HG03039 (cell line): ENCODE data around the gene SLC16A2.
"Not testable (repeated sequence)": the region's sequence is repeated elsewhere in the genome, so short reads cannot be mapped to it uniquely, and the experiment has no call there.

Experiments
- ATAC-seq: cut with Tn5 transposase; IDR thresholded peaks from one replicate; pipeline ENCODE4 v1.9.1; 2021; ENCODE audit warnings: mild to moderate bottlenecking, moderate library complexity; ENCODE audit not compliant: unreplicated experiment

The SLC16A2 gene

GRCh38 chrX:74445099-74445498, 23.8 kb downstream of the SLC16A2 start:
- no peak for ATAC-seq

DNA sequence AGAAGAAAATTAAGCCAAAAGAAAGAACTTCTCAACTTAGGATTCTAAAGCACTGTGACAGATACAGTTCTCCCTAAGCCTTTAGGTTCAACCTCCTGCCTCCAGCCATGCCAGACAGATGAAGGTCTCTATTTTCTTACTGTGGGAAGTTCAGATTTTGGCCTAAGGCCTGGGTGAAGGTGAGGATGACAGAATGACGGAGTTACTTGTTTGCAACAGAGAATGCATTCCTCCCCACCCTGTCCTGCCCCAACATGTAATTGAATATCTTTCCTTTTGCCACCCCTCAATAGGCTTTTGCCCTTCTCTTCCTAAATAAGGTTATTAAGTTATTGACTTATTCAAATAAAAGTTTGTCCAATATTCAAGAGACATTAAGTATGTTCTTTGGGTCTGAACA, 25.6 kb downstream of the SLC16A2 start:
- ATAC-seq: no peak

DNA sequence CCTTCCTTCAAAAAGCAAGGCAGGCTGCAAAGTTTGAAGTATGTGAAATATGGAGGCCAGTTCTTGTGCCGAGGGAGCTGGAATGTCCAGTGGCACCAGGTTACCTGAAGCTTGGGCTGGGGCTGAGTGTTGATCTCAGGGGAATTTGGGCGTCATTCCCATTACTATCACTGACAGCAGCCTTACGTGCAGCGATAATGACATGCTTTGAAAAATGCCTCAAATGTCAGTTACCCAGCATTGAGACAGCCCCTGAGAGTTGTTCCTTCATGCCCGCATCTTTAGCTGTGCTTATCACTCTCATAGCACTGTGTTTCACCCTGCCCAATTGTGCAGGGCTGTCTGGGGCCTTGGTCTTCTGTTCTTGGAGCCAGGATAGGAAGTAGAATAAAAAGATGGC, 27.4 kb downstream of the SLC16A2 start:
- no peak for ATAC-seq

DNA sequence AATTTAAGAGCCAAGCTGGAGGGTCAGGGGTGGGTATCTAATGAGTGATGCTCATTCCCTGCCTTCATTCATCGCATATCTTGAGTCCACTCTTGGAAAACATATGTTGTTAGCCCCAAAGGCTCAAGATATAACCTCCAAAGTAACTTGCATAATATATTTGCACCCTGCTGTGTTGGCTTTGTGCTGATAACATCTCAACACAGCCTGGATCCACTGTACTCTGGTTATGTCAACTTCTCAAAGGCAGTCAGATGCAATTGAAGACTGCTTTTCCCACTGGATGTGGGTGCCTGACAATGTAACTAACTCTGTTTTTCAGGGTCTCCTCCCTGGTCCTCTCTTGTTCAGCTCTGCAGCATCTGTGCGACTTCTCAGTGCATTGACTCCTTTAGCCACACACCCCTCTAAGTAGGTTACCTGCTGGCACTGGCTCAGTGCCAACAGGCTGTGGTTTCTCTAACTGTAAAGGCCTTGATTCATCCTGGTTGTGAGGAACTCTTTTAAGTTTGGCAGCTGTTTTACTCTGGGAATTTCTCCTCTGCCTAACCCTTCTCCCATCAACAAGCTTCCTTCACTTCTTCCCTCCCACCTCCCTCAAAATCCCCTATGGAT, 28.1 kb downstream of the SLC16A2 start:
- no peak for ATAC-seq

- no peak for ATAC-seq
Observed at GRCh38 chrX:74449937-74450330, 28.6 kb downstream of the SLC16A2 start.

- no peak for ATAC-seq
Observed at GRCh38 chrX:74450803-74451449, 29.6 kb downstream of the SLC16A2 start.

DNA sequence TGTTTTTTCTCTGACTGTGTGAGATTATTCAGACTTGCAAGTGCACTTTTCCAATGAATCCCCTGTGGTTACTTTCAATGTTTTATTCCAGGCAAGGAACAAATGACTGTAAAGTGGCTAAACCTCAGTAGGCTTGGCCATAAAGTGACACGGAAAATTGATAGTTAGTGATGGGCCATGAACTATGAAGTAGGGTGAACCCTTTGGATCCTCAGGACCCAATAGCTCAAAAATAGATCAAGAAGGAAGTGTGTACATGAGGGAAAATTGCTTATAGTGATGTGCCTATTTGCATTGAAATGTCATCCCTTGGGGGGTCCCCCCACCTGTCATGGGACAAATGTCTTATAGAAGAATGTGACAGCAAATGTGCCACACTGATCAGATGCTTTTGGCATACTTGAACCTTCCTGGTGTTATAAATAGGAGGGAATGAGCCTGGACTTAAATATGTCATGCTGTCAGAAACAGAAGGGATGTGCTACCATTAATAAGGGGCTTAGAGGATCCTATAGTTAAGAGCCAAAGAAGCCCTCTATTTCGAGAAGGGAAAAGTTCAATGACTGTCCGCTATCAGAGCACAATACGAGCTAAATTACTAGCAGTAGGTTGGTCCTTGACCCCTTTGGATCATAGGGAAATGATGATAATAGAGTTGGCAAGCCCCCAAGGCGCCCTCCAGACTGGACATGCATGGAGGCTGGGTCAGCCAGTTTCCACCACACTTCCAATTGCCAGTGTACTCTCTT, 30.3 kb downstream of the SLC16A2 start:
- no peak for ATAC-seq

DNA sequence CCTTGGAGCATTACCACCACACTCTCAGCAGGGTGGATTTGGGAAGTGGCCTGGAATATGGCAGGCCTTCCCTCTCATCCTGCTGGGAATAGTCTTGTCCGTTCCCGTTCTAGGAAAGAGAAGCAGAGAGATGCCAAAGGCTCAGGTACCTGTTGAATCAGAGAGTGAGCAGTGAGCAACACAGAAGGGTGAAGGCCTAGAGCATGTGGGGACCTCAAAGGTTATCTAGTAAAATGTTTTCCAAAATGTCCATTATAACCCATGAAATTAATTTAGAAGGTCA, 30.8 kb downstream of the SLC16A2 start:
- no peak for ATAC-seq

DNA sequence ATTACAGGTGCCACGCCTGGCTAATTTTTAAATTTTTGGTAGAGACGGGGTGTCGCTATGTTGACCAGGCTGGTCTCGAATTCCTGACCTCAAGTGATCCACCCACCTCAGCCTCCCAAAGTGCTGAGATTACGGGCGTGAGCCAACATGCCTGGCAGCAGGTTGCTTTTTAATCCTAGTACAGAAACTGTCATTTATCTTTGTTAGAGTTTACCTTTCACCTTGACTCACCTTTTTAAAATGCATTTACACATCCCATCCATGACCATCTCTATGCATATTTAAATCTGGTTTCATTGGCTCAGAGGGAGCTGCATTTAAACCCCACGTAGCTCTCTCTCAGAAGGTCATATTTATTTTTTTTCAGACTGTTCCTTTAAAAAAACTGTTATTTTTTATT, 31.9 kb downstream of the SLC16A2 start:
- no peak for ATAC-seq

GRCh38 chrX:74454233-74454632, 32.9 kb downstream of the SLC16A2 start:
- ATAC-seq: not testable (repeated sequence)

DNA sequence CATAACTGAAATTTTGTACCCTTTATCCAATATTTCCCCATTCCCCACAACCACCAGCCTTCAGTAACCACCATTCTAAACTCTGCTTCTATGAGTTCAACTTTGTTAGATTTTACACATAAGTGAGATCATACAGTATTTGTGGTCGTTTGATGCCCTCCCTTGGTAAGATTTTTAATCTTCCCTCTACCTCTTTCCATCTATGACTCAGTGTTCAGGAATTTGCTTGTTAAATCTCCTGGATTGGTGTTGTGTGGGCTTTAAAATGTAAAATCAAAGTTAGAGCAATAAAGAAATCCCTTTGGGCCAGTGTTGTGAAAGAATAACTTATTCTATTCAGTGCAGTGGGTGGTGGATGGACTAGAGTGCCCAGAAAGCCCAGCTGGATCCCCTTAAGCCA, 37.4 kb downstream of the SLC16A2 start:
- ATAC-seq: no peak

DNA sequence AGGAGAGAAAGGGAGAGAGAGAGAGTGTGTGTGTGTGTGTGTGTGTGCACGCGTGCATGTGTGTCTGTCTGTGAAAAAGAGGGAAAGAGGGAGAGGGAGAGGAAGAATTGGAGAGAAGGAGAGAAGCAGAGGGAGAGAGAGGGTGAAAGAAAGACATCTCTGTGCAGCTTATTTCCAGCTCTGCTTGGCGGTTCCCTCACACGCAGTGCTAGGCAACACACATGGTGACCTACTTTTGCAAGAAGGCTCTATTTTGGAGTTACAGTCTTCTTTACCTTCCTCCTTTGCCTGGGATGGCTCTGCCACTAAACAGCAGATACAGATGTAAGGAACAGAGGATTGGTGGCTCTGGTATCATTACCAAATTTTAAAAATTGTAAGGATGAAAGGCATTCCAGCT, 40.1 kb downstream of the SLC16A2 start:
- ATAC-seq: no peak

DNA sequence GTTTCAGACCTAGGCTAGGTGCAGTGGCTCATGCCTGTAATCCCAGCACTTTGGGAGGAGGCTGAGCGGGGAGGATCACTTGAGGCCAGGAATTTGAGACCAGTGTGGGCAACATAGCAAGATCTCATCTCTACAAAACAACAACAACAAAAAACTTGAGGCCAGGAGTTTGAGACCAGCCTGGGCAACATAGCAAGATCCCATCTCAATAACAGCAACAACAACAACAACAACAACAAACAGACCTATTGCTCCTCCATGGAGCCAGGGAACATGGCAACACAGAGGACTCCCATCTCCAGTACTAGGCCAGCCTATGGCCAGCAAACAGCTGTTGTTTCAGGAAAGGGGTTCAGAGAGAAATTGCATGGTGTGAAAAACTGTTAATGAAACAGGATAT, 43.4 kb downstream of the SLC16A2 start:
- no peak for ATAC-seq

DNA sequence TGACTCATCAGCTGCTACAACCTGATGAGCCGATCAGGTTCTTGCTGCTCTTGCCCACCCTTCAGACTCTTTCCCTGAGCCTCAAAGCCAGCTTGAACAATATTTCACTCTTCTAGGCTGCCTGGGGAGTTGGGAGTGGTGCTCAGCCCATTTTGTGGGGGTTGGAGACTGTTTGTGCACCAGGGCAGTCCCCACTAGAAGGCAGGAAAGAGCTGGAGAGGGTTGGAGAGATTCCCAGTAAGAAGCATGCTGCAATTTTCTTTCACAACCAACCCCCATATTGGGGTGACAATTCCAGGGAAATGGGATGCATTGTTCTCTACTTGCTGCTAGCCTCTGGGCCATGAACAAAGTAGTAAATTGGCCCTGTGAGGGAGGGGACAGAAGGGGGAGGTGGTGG, 44.1 kb downstream of the SLC16A2 start:
- no peak for ATAC-seq

GRCh38 chrX:74467656-74468055, 46.4 kb downstream of the SLC16A2 start:
- no peak for ATAC-seq

DNA sequence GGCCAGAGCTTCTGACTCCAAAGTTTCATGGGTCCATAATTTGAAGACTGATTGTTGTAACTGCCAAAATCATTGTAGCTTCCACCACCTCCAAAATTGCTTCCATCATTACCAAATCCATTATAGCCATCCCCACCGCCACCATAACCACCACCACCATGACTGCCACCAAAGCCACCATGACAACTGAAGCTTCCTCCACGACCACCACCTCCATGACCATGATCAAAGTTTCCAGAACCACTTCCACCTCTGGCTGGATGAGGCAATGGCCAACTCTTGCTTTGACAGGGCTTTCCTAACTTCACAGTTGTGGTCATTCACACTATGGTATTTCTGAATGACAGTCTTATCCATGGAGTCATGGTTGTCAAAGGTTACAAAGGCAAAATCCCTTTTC, 51.8 kb downstream of the SLC16A2 start:
- not testable (repeated sequence) for ATAC-seq

GRCh38 chrX:74490247-74490646, 69.0 kb downstream of the SLC16A2 start:
- ATAC-seq: no peak

GRCh38 chrX:74492720-74493201, 71.5 kb downstream of the SLC16A2 start:
- no peak for ATAC-seq

DNA sequence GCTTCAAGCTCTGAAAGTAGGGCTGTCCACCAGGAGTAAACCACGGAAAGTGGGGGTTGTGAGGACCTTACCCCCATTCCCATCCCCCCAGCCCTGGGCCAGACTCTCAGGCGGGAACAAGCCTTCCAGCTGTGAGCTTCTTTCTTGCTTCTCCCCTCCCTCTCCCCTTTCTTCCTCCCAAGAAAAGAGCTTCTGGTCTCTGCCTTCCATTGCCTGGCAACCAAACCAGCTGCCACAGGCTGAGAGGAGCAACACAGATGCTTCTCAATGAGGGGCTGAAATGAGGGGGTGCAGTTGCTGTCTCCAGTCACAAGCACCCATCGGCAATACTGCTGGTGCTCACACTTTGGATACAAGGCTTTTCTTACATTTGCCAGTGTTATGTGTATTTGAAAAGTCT, 72.5 kb downstream of the SLC16A2 start:
- ATAC-seq: no peak

- no peak for ATAC-seq
Observed at GRCh38 chrX:74498924-74499323, 77.6 kb downstream of the SLC16A2 start.

GRCh38 chrX:74500067-74500466, 78.8 kb downstream of the SLC16A2 start:
- no peak for ATAC-seq

DNA sequence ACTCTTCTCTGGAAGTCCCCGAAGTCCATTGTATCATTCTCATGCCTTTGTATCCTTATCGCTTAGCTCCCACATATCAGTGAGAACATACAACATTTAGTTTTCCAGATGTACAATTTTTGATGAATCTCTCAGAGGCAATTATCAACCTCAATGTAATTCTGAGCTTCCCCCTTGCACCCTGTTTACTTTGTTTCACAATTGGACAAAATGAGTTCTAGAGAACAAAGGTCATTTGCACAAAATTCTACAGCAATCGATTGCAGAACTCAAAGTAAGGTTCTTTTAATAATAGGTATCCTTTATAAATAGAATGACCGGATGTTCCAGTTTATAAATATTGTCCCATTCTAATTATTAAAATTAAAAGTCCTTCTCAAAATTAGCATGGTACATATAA, 79.3 kb downstream of the SLC16A2 start:
- no peak for ATAC-seq
